DOHH2 (cell line): Measurements from ENCODE around the gene PRKCG.

Experiments
- EZH2phosphoT487 ChIP-seq: fragments of 200-600 bp; sonication (generic); IDR thresholded peaks from 2 replicates; pipeline ENCODE4 v1.6.1; 2017; ENCODE audit warnings: borderline replicate concordance, mild to moderate bottlenecking, antibody characterized with exemption, low read length, moderate library complexity, mixed read lengths
- TF ChIP-seq, protein P1 (sequence below): fragments of 200-600 bp; sonication (generic); IDR thresholded peaks from one replicate; pipeline ENCODE4 v1.5.1; 2014; ENCODE audit warnings: antibody characterized with exemption, mild to moderate bottlenecking, low read depth, low read length; ENCODE audit not compliant: poor library complexity, severe bottlenecking

GRCh38 chr19:53882391-53883050, 524 bp downstream of the PRKCG start:
- TF ChIP-seq, protein P1, sequence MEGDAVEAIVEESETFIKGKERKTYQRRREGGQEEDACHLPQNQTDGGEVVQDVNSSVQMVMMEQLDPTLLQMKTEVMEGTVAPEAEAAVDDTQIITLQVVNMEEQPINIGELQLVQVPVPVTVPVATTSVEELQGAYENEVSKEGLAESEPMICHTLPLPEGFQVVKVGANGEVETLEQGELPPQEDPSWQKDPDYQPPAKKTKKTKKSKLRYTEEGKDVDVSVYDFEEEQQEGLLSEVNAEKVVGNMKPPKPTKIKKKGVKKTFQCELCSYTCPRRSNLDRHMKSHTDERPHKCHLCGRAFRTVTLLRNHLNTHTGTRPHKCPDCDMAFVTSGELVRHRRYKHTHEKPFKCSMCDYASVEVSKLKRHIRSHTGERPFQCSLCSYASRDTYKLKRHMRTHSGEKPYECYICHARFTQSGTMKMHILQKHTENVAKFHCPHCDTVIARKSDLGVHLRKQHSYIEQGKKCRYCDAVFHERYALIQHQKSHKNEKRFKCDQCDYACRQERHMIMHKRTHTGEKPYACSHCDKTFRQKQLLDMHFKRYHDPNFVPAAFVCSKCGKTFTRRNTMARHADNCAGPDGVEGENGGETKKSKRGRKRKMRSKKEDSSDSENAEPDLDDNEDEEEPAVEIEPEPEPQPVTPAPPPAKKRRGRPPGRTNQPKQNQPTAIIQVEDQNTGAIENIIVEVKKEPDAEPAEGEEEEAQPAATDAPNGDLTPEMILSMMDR = no peak
- TF ChIP-seq EZH2phosphoT487 = no peak
